COR-L47 (cell line): ENCODE results near the gene ERCC4.
"Not testable (repeated sequence)": the region's sequence is repeated elsewhere in the genome, so short reads cannot be mapped to it uniquely, and the experiment has no call there.

ENCODE experiments used
- DNase-seq: peaks from one replicate; lab custom pipeline; 2025; lab: John Stamatoyannopoulos, UW

ERCC4 gene

DNA sequence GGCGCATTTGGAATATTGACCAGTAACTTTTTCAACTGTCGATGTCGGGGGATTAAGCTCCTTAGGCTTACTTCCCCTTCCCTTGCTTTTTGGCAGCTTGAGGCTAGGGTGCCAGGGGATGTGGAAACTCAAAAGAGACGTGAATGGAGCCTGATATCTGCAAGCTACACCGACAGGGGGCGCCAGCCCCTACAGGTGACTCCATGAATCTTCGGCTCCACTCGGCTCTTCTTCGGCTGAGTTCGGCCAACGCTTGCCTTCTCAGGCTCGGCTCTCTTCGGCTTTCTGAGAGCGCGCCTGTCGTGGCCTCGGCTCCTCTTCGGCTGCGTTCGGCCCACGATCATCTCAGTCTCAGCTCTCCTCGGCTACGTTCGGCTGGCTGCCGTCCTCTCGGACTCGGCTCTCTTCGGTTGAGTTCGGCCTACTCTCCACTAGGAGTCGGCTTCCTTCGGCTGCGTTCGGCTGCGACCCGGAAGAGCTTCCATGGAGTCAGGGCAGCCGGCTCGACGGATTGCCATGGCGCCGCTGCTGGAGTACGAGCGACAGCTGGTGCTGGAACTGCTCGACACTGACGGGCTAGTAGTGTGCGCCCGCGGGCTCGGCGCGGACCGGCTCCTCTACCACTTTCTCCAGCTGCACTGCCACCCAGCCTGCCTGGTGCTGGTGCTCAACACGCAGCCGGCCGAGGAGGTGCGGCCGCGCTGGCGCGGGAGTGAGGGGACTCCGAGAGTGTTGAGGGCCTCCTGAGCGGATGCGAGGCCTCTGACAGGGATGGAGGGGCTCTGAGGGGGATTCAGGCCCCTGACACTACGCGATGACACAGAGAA is at the start of gene ERCC4:
Gene ERCC4, plus strand, starts transcription at position 472 of the 827 bp plus-strand sequence. Its CDS starts 12 bp downstream, at position 484.
- peak; percentile 99 for DNase-seq

DNA sequence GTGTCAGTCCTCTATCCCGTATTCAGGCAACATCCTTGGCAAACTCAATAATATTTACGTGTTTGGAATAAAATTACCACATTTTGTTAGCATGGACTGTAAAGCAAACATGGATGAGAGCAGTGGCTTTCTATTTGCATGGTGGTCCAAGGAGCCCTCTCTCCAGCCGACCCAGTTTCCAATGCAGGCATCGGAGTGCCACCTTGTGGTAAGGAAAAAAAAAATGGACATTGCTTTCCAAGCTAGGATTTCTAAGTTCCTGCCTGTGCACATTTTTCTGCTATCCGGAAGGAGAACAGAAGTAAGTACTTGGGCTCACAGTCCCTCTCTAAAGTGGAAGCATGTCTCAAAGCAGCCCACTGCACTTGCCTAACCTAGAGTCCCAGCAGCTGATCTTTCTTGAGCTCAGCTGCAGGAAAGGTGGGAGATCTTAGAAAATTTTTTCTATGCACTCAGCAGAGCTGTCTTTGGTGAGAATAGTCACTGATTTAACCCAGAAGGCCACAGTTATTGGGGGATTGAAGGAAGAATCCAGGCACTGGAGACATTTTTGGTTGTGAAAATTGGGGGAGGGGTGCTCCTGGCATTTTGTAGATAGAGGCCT is 46.0 kb upstream of the ERCC4 start:
- no peak for DNase-seq

DNA sequence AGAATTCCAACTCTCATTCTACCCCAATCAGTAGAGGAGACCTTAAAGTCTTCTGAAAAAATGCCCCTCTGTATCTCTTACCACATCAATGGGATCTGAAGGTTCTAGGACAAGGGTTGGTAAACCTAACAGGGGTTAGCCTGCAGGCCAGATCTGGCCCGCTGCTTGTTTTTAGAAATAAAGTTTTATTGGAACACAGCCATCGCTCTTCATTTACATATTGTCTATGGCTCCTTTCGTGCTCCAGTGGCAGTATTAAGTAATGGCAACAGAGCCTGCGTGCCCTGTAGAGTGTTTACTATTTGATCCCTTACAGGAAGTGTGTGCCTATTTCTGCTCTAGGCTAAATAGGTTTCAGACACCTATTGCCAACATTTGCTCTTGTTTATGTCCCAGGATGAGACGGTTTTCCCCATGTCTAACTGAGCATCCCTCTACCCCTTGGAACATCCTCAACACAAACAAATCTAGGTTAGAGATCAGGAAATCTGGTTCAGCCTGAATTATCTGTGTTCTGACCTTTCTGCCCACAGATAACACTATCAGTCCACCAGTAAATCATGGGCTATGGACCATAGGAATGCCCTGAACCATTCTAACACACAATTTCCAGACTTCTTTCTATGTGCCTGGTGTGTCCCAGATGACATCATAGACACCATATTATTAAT is 44.2 kb upstream of the ERCC4 start:
- no peak for DNase-seq

DNA sequence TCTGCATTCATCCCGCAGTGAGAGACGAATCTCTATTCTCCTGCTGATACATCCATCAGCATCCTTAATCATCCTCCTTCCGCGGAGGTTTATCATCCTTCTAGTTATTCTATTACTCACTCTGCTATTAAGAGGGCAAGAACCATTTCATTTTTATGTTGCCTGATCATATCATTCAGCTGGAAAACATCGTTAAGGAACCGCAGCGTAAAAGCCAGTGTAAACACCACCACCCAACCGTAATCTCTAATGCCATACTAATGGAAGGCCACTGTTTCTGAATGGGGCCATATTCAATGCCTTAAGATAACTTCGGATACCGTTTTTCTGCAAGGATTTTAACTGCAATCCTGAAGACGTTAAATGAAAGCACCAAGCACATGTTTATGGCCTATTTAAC is 36.7 kb upstream of the ERCC4 start:
- DNase-seq = no peak

DNA sequence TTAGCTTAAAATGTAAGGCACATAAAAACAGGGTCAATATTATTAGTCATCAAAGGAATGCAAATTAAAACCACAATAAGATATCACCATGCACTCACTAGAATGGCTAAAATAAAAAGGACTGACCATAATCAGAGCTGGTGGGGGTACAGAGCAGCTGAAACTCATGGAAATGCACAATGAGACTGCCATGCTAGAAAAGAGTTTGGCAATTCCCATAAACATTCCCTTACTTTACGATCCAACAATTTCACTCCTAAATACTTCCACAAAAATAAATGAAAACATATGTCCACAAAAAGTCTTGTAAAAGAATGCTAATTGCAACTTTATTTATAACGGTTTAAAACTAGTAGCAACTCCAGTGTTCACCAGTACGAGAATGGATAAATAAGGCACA is 36.1 kb upstream of the ERCC4 start:
- DNase-seq = no peak

DNA sequence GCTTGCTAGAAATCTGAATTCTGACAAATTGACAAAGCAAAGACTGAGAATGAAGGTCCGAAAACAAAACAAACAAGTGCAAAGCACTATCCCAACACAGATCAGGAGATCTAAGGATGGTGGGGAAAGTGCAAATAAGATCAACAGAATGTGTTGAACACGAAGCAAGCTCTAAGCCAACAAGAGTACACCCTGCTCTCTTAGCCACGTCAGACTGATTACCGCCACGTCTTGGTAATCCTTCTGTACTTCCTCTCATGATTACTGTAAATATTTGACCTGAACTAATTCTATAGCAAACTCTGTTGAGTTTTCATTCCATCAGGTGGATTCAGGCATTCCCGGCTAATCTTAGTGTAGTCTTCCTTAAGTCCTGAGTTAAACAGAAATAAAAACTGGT is 34.3 kb upstream of the ERCC4 start:
- DNase-seq = no peak

DNA sequence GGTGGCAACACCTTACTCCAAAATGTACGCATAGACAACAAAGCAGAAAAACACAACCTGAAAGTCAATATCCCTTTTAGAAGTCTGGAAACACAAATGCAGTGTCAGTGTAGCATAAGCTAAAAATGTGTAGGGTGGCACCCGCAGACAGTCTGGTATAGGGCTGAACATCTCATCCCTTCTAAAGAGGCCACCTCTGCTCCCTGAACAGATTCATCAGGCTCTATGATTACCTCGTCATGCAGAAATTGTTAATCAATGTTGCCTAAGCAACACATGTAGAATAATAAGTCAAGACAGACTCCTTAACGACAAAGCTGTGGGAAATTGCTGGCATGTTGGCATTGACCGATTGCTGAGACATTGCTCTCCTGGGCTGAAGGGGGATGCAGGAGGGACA is 33.3 kb upstream of the ERCC4 start:
- DNase-seq = no peak

DNA sequence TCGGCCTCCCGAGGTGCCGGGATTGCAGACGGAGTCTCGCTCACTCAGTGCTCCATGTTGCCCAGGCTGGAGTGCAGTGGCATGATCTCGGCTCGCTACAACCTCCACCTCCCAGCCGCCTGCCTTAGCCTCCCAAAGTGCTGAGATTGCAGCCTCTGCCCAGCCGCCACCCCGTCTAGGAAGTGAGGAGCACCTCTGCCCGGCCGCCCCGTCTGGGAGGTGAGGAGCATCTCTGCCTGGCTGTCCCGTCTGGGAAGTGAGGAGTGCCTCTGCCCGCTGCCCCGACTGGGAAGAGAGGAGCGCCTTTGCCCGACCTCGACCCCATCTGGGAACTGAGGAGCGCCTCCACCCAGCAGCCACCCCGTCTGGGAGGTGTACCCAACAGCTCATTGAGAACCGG is 30.6 kb upstream of the ERCC4 start:
- not testable (repeated sequence) for DNase-seq

DNA sequence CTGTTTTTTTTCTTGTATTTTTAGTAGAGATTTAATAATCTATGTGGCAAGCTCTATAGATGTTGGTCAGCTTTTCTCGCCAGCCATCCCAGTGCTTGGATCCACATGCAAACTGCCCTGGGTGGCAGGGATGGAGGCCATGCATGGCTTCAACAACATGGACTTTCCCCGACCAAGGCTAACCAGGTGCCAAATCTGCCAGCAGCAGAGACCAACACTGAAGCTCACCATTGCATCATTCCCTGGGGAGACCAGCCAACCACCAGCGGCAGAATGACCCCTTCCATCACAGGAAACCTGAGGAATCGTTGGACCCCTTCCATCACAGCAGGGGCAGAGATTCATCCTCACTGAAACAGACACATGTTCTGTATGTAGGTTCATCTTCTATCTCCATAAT is 27.7 kb upstream of the ERCC4 start:
- DNase-seq = no peak

DNA sequence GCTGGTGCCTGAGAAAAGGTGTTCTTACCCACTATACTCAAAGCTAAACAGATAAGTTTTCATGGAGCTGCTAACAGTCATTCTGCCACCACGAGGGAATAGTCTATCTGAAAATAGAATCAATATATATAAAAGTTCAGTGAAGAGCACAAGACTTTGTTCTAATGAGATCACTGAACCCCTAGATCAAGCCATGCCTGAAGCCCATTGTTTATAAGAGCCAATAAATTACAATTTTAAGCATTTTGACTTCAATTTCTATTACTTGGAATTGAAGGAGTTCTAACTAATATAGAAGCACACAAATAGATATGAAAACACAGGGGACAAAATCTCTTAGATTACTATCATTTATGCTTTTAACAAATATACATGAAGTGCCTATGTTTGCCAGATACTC is 24.4 kb upstream of the ERCC4 start:
- no peak for DNase-seq

DNA sequence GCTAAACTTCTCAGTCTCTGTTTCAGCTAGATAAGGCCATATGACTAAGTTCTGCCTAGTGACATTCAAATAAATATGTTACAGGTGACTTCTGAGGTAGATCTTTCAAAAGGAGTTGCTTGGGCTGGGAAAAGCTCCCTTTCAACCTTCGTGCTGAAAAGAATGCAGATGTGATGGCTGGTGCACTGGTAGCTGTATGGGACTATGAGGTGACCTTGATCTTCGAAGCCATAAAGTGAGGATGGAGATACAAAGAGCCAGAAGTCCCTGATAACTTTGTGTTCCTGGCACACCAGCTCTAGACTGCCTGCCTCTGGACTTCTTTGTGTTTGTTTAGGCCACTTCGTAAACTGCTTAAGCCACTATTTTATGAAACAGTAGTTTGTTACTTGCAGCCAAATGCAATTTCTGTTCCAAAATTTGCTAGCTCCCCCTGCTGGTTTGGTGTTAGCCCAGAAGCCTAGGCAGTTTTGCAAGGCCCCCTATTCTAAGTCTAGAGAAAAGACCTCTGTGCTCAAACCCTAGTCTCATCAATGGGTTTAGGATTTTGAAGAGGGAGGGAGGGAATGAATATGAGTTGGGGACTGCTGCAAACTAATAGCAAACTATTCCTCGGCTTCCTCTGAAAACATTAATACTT is 23.3 kb upstream of the ERCC4 start:
- DNase-seq = no peak

DNA sequence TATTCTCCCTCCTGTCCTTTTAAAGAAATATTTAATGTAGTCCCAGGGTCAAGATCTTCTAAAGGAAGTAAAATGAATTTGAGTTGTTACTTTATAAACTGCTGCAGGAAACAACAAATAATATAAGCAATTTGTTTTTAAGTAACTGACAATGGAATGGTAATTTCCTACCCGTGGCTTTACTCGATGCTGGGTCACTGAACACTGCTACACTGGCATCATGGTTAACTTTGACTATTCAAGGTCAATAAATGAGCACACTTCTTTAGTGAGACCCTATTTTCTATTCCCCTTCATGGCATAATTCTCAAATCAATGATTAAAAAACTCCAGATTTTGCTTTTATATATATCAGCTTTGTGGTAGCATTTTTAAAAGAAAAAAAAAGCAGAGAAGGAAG is 22.1 kb upstream of the ERCC4 start:
- no peak for DNase-seq

DNA sequence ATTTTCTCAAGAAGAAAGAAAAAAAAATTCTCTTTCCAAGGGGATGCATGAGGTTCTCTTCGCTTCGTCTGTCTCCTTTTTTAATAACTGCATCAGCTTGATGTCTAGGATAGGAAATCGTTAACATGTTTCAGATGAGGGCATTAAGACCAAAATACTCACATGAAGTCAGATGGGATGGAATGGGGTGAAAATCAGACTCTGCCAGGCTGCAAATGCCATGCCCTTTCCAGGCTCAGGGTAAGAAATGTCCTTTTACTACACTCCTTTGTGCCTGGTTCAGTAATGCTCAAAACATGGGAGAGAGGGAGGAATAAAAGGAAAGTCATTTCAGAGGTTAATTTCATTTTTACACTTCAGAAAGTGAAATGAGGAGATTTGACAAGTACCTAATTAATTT is 21.7 kb upstream of the ERCC4 start:
- DNase-seq = no peak

DNA sequence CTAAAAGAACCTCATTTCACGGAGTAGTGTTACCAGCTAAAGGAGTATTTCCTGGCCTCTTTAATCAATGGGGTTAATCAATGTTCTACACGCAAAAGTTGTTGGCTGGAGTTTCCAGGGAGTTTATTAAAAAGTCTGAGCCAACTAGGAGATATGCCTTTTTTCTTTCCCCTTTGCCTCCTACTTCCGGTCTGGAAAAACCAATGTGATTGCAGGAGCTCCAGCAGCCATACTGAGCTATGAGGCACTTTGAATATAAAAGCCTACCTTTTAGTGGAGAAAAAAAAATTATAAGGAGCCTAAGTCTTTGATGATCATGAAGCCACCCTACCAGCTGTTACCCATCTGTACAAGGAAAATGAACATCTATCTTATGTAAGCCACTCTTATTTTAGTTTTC is 17.9 kb upstream of the ERCC4 start:
- no peak for DNase-seq

DNA sequence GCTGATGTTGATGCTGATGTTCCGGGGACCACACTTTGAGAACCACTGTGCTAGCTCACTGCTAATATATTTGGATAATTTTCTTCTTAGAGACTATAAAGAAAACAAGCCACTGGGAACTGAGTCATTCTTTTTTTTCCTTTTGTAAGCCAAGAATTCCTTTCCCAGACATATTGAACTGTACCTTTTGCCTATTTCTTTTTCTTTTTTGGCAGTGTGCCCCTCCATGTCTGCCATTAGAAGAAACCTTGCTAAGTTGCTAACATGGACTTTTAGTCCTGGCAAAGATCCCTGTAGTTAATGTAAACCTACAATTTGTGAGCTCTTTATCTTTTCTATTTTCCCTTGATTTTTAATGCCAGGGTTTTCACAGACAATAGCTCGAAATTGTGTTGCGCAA is 17.3 kb upstream of the ERCC4 start:
- DNase-seq = no peak

DNA sequence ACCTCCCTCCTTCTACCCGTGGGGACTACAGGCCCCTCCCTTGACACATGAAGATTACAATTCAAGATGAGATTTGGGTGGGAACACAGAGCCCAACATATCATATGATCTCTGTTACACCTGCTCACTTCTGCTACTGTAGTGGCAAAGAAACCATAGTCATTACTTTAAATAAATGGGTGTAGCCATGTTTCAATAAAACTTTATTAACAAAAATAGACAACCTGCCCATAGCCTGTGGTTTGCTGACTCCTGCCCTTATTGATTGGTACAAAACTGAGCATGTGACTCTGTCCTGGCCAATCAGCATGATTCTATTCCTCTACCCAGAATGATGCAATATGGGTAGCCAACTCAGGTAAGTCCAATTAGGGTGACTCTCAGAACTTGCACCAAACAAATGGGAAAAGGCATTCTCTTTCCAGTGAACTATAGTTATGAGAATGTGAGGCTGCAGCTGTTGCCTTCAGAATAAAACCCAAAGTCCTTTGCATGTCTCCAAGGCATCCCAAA is 15.7 kb upstream of the ERCC4 start:
- no peak for DNase-seq

DNA sequence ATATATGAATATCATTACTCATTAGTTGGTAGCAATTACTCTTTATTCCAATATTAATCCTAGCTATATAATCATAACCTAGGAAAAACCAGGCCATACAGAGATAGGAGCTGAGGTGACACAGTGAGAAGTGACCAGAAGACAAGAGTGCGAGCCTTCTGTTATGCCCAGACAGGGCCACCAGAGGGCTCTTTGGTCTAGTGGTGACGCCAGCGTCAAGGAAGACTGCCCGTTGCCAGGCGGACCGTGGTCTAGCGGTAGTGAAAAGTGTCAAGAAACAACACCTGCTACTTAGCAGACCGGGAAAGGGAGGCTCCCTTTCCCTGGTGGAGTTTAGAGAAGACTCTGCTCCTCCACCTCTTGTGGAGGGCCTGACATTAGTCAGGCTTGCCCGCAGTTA is 15.1 kb upstream of the ERCC4 start:
- DNase-seq = peak; percentile 16

DNA sequence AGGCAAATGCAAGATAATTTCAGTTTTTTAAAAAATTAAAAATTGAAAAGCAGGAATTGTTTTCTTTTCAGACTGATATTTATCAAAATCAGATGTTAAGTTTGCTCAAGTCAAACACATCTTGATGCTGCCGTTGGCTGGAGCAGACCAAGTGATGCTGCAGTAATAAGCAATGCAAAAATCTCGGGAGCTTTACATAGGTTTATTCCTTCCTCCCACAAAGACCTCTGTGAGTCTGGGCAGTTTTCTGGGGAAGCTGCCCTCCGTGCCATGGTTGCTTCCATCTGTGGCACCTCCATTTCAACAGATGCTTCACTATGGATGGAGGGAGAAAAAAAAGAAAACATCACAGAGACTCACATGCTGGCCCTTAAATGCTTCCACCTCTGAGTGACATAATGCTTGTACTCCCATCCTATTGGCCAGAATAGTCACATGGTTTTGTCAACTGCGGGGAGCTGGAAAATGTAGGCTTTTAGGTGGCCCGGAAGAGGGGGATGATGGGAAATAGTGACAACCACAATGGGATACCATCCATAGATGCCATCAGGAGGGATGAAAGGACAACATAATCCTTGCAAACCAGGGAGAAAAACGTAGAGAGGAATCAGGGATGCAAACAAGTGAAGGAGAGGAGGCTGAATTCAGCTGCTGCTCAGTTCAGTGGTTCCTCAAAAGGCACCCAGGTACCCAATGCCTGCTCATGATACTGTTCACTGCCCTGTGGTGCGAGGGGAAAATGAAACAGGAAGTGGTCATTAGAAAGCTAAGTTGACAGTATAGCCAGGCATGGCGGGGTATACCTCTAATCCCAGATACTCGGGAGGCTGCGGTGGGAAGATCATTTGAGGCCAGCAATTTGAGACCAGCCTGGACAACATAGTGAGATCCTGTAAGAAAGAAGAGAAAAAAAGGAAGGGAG is 13.5 kb upstream of the ERCC4 start:
- no peak for DNase-seq

DNA sequence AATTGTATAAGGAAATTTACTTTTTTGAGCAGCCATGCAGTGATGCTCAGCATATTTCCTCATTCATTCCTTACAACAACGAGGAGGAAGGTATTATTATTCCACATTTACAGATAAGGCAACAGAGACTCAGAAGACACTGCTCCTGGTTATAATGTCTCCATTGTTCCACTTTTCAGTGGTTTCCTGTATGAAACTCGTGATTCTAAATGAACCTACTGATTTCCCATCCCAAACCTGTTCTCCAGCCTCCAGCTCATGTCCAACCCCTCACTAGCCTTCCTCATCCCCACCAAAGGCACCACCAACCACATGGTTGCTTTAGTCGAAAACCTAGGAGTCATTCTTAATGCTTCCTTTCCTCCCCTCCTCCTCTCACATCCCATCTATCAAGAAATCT is 12.5 kb upstream of the ERCC4 start:
- no peak for DNase-seq

DNA sequence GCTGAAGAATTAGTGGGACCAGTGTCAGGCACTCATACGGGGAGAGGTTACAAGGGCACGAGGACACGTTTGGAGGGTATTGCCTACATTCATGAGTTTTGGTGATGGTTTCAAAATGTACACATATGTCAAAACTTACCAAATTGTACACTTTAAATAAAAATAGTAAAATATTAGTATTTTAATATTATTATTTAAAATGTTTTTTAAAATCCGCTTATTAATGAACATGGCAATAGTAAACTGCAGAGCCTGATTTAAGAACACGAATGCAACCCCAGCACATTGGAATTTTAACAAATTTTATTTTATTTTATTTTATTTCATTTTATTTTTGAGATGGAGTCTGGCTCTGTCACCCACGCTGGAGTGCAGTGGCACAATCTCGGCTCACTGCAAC is 10.9 kb upstream of the ERCC4 start:
- no peak for DNase-seq

DNA sequence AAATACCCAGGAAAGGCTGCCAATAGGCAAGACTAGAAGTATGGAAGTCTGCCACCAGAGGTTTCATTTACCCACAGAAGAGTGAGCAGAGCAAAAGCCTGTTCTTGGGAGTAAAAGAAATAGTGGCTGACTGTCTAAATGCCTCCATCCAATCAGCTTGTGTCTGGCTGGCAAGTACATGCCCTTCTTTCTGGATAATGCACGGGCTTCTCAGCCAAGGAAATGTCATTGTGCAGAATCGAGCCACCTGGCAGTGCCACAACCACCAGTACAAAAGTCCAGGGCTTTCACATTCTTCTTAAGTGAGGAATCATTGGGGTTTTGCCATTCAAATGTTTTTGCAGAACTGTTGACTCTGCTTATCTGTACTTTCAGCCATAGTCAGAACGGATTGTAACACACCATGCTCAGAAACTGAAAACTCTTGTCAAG is 10.1 kb upstream of the ERCC4 start:
- DNase-seq = no peak
